ENCODE measurements around the gene TMEM178B. TPM values are rescaled to one million over a fixed set of nuclear protein-coding genes. Genes with fewer than 3 reads are reported as not detected.
A peak's percentile ranks its signal among the peaks of the same experiment; 100 is the strongest.

Gene TMEM178B
- total and polyA plus RNA-seq, 2 of the 13 experiments (the other 11 are each of a cell fraction or from before 2014, with no cell fraction given) = 0.01 to 0.02 TPM

DNA sequence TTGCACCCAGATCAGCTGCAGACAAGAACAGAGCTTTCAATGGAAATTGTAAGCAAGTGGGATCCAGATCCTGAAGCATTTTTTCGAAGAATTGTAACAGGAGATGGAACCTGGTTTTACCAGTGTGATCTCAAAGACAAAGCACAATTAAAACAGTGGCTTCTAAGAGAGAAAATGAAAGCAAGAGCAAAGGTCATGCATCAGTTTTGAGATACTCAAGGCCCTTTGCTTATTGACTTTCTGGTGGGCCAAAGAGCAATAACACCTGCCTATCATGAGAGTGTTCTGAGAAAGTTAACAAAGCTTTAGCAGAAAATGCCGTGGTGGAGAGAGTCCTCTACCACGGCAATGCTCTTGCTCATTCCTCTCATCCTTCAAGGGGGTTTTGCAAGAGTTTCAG, 194.8 kb downstream of the TMEM178B start (continued):
- TF ChIP-seq NAIF1 (CRISPR knock-in tag; IDR thresholded peaks at IDR 0.05; ENCODE audit: borderline replicate concordance) (no peak), BCL6 (CRISPR knock-in tag; IDR thresholded peaks at IDR 0.05) (peak; percentile 64), FOXA3 (CRISPR knock-in tag; IDR thresholded peaks at IDR 0.05) (peak; percentile 79)
- TF ChIP-seq, protein P1, sequence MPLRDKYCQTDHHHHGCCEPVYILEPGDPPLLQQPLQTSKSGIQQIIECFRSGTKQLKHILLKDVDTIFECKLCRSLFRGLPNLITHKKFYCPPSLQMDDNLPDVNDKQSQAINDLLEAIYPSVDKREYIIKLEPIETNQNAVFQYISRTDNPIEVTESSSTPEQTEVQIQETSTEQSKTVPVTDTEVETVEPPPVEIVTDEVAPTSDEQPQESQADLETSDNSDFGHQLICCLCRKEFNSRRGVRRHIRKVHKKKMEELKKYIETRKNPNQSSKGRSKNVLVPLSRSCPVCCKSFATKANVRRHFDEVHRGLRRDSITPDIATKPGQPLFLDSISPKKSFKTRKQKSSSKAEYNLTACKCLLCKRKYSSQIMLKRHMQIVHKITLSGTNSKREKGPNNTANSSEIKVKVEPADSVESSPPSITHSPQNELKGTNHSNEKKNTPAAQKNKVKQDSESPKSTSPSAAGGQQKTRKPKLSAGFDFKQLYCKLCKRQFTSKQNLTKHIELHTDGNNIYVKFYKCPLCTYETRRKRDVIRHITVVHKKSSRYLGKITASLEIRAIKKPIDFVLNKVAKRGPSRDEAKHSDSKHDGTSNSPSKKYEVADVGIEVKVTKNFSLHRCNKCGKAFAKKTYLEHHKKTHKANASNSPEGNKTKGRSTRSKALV (CRISPR knock-in tag; IDR thresholded peaks at IDR 0.05) = no peak

DNA sequence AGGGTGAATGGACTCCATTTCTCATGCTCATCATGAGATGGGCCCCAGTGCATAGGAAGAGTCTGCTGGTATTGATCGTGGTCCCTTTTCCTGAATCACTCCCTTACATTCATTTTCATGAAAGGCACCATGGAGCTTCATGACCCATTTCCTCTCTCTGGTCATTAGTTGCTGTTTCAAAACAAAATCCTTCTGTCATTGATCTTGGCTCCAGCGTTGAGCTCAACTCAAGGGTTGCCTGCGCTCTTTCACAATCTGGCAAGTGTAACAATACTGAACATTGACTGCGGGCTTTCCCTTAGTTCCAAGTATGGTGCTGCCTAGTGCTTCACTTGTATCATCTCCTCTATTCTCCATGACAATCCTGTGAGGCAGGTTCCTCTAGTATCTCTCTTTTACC, 197.6 kb downstream of the TMEM178B start:
- Histone ChIP-seq H3K79me2 (ENCODE audit: insufficient read depth, low read length) (no peaks in the 10 kb centered on the region), H3K36me3 (replicated peaks in 1 of 2; ENCODE audit: control insufficient read depth in 1 of 2, insufficient read depth in 2 of 2, low read length in 2 of 2) (no peaks in the 10 kb centered on the region), H3K4me2 (ENCODE audit: low read depth, low read length) (no peak overlapping the region), H3K27ac (ENCODE audit: extremely low read length, insufficient read depth, low read length) (no peak overlapping the region), H3K4me3 (replicated peaks in 1 of 3; ENCODE audit: insufficient read depth in 1 of 3, low read depth in 2 of 3, low read length in 3 of 3) (no peak overlapping the region), H3K27me3 (ENCODE audit: control insufficient read depth in 1 of 2, insufficient read depth in 2 of 2, low read length in 2 of 2) (0 out of 5 replicates have a peak, but pooled peaks cover 0 to 3% of the 10 kb centered on the region in 2 experiments), H3K9ac (ENCODE audit: insufficient read depth, low read depth, low read length) (no peak overlapping the region), H3K9me3 (ENCODE audit: low read length) (no peaks in the 10 kb centered on the region), H4K20me1 (ENCODE audit: insufficient read depth, low read length) (no peaks in the 10 kb centered on the region), H3K4me1 (ENCODE audit: insufficient read depth, low read length) (peaks cover 14% of the 10 kb centered on the region), H2AFZ (ENCODE audit: low read length) (no peak overlapping the region)
- intact Hi-C loops (cut with micrococcal nuclease; ENCODE audit: unreplicated experiment) (no loop called here), in situ Hi-C loops (cut with HindIII; ENCODE audit: extremely low pct_ligation_motif_present, low pct_unique_long_range_greater_than_20kb) (no loop called here)
- FAIRE-seq = no peak
- no peak for ATAC-seq
- no peak for DNase-seq (ENCODE audit: low spot score)
- POLR2A ChIA-PET = no interaction called here
- WGBS (ENCODE audit: low lambda C conversion rate) = 14% methylated on average over 4 of the region's 4 CpGs
- BruUV-seq (replicated peaks) = no TSS peak
- CTCF ChIA-PET (ENCODE audit: low intra/inter-chr PET ratio, low total read pairs) = no interaction called here
- TF ChIP-seq PCBP2 (optimal IDR thresholded peaks at IDR 0.05; ENCODE audit: low read depth, low read length, poor library complexity, severe bottlenecking) = no peak
- no peak for TF ChIP-seq ZNF274 (CRISPR knock-in tag; IDR thresholded peaks at IDR 0.05)
- TF ChIP-seq ZNF747 (CRISPR knock-in tag; IDR thresholded peaks at IDR 0.05; ENCODE audit: borderline replicate concordance) = no peak
- TF ChIP-seq FOSL2 (CRISPR knock-in tag; IDR thresholded peaks at IDR 0.05) = no peak
- TF ChIP-seq, protein P2, sequence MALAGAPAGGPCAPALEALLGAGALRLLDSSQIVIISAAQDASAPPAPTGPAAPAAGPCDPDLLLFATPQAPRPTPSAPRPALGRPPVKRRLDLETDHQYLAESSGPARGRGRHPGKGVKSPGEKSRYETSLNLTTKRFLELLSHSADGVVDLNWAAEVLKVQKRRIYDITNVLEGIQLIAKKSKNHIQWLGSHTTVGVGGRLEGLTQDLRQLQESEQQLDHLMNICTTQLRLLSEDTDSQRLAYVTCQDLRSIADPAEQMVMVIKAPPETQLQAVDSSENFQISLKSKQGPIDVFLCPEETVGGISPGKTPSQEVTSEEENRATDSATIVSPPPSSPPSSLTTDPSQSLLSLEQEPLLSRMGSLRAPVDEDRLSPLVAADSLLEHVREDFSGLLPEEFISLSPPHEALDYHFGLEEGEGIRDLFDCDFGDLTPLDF (CRISPR knock-in tag; IDR thresholded peaks at IDR 0.05) = no peak
- TF ChIP-seq SMAD3 (CRISPR knock-in tag; IDR thresholded peaks at IDR 0.05) = no peak
- TF ChIP-seq AKAP8 (CRISPR knock-in tag; IDR thresholded peaks at IDR 0.05) = no peak
- TF ChIP-seq, protein P3, sequence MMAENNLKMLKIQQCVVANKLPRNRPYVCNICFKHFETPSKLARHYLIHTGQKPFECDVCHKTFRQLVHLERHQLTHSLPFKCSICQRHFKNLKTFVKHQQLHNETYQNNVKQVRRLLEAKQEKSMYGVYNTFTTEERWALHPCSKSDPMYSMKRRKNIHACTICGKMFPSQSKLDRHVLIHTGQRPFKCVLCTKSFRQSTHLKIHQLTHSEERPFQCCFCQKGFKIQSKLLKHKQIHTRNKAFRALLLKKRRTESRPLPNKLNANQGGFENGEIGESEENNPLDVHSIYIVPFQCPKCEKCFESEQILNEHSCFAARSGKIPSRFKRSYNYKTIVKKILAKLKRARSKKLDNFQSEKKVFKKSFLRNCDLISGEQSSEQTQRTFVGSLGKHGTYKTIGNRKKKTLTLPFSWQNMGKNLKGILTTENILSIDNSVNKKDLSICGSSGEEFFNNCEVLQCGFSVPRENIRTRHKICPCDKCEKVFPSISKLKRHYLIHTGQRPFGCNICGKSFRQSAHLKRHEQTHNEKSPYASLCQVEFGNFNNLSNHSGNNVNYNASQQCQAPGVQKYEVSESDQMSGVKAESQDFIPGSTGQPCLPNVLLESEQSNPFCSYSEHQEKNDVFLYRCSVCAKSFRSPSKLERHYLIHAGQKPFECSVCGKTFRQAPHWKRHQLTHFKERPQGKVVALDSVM (CRISPR knock-in tag; IDR thresholded peaks at IDR 0.05) = no peak
- no peak for TF ChIP-seq MNT (IDR thresholded peaks at IDR 0.05)
- no peak for TF ChIP-seq TRIM24 (CRISPR knock-in tag; IDR thresholded peaks at IDR 0.05)
- TF ChIP-seq ZMYM2 (CRISPR knock-in tag; IDR thresholded peaks at IDR 0.05) = no peak
- no peak for TF ChIP-seq YY1 (IDR thresholded peaks at IDR 0.05; ENCODE audit: insufficient read depth, insufficient replicate concordance, low read depth, low read length)
- no peak for TF ChIP-seq ZMAT3 (CRISPR knock-in tag; conservative IDR thresholded peaks at IDR 0.05)
- TF ChIP-seq CHD2 (IDR thresholded peaks at IDR 0.05; ENCODE audit: low read depth, low read length) = no peak

Data from HepG2 (cell line).